NCI-H1694 treated with DMSO at 0.1 percent for 48 hours (cell line): ENCODE data around the gene DNAJC3.
"Not testable (repeated sequence)": the region's sequence is repeated elsewhere in the genome, so short reads cannot be mapped to it uniquely, and the experiment has no call there.

Experiments used
- DNase-seq: peaks from one replicate; lab custom pipeline; 2025; lab: John Stamatoyannopoulos, UW

Gene DNAJC3

DNA sequence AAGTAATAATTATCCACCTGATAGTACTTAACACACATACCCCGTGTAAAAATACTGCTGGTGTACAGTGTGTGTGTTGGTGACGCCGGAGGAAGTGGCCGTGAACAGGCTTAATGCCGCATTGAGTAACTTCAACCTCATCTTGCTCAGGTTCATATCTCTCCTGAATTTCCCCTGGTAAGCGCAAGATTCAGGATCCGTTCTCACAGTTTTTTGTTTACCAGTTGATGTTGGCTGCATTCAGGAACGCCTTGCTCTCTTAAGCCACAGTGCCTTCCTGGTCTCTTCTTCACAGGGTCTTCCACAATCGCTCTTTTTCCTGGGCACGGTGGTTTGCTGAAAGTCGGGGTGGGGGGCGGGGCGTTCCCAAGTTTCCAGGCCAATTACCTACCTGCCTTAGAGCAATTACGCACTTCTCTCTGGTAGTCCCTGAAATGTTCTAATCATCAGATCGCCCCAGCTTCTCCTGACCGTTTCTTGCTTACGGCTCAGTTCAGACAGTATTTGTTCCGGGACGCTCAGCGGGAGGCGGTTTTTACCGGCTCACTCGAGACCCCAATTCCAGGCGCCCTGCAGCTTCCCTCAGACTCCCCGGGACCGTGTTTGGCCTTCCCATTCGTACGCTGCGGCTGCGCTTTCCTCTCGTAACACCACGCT is 706 bp upstream of the DNAJC3 start:
- no peak for DNase-seq

DNA sequence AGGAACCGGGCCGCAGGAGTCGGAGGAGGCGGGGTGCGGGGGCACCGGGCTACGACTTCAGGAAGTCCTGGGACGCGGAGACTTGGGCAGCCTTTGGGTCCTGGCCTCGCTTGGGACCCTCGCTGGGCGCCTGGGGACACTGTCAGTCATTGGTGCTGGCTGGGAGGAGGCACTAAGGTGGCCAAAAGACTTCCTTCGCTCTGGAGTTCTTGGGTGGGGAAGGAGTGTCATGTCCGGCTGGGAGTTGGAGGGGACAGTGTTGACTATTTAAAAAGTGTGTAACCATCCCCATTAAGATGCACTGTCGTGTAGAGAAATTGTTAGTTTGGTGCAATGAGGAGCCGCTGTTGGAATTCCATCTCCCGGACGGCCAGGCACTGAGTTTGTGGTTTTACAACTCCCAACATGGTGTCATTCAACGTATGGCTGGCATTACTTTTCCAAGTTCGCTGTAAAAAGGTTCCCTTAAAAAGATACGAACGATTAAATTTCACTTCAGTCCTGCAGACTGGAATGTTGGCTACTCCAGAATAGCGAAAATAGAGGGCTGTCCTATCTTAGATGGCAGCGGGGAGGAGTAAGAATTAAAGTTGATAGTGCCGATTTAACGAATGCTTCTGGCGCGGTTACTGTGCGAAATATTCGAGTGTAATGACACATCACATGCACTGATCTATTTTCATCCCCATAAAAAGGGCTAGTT is 776 bp downstream of the DNAJC3 start:
- no peak for DNase-seq

GRCh38 chr13:95678967-95679366 is 2.0 kb downstream of the DNAJC3 start:
- DNase-seq = no peak

DNA sequence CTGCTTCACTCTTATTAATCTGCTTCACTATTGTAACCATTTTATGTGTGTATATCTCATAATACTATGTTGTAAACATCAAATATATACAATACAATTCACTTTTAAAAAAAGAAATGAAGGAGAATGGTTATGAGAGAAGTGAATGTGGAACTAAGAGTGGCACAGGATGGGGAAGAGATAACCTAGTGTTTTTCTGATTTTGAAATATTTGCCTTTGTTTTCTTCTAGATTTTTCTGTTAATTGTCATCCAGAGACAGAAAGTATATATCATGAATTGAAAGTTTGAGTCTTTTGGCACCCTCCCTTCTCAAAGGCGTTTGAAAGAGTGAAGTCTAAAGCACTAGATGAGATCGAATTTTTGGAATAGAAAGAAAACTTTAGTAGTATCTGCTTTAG is 2.8 kb downstream of the DNAJC3 start:
- no peak for DNase-seq

DNA sequence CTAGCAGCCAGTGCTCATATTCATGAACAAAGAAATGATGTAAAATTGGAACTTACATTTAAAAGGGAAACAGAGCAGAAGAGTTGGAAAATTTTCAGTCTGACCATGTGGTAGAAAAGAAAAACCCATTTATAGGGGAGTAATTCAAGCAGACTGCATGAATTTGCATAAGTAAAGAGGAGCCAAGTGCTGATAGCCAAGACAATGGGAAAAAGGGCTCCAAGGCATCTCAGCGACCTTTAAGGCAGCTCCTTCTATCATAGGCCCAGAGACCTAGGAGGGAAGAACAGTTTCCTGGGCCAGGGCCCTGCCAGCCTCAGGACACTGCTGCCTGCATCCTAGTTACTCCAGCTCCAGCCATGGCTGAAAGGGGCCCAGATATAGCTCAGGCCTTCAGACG is 7.5 kb downstream of the DNAJC3 start:
- no peak for DNase-seq

GRCh38 chr13:95684960-95685359 is 8.0 kb downstream of the DNAJC3 start:
- not testable (repeated sequence) for DNase-seq

- DNase-seq = no peak
Measured at GRCh38 chr13:95689582-95689926, 12.6 kb downstream of the DNAJC3 start.

- not testable (repeated sequence) for DNase-seq
Measured at GRCh38 chr13:95690986-95691385, 14.0 kb downstream of the DNAJC3 start.

- no peak for DNase-seq
Measured at GRCh38 chr13:95697052-95697680, 20.2 kb downstream of the DNAJC3 start.

DNA sequence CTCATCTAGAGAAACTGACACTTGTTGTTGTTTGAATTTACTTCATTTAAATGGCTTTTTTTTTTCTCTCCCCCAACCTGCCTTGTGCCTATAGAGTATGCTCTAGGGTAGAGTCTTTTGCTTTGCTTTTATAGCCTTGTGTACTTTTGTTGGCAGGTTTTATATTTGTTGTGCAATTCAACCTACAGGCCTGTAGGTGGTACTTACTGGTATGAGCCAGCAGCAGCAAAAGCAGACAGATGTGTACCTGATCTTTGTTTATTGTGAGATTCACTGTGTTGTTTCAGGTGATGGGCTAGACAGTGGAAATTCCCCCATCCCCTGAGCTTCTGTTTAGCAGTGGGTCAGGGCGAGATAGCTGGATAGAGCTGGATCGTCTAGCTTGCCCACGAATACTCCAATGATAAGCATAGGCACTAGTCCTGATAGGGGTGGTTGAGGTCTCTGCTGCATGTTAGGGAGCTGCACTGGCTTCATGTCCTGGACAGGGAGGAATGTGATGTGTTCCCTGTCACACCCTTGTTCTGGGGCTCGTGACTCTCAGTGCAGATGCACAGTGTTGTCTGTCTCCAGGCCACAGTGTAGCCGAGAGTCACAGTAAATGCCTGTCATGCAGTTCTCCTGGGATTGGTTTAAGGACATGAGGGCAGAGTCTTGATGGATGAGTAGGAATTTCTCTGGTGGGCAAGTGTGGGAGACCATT is 21.3 kb downstream of the DNAJC3 start:
- no peak for DNase-seq

DNA sequence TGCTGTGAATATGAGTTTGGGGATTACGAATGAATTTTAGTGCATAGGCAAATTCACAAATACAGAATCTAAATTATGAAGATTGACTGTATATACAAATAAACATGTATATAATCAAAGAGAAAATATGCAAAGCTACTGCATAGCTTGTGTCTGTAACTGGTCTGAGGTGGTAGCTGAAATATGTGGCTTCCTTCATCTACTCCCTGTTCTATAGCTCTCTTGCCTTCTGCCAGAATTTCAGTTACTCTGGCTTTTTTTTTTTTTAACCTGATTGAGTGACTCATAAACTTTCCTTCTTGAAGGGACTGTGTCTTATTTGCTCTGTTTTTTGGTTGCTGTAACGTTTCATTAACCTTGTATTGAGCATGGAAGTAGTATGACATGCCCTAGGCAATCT is 26.6 kb downstream of the DNAJC3 start:
- DNase-seq = no peak

DNA sequence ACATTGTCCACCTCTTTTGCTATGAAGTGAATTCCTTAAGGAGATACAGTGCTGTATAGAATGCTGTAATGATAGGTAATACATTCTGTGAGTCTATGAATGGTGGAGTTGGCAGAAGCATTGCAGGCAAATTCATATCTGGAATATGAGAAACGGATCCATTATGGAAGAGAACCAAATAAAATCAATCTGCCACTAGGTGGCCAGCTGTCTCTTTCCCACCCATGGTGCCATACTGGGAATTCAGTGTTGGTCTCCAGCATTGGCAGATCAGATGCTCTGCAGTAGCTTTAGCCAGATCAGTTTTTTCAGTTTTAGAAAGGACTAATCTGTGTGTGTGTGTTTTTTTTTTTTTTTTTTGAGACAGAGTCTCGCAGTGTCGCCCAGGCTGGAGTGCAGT is 27.6 kb downstream of the DNAJC3 start:
- peak; percentile 6 for DNase-seq

GRCh38 chr13:95706356-95706755 is 29.4 kb downstream of the DNAJC3 start:
- DNase-seq = no peak

DNA sequence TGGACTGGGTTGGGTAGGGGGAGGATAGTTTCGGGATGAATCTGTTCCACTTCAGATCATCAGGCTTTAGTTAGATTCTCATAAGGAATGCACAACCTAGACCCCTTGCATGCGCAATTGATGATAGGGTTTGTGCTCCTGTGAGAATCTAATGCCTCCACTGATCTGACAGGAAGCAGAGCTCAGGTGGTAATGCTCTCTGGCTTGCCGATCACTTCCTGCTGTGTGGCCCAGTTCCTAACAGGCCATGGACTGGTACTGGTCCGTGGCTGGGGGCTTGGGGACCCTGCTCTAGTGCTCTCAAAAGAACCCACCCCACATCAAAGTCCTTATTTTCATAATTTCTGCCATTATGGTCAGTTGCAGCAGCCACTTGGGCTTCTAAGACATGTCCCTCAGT is 30.1 kb downstream of the DNAJC3 start:
- DNase-seq = no peak

- DNase-seq = no peak
Measured at GRCh38 chr13:95707442-95708390, 30.8 kb downstream of the DNAJC3 start.

- DNase-seq = no peak
Measured at GRCh38 chr13:95708391-95708774, 31.4 kb downstream of the DNAJC3 start.

- DNase-seq = no peak
Measured at GRCh38 chr13:95708811-95709500, 32.0 kb downstream of the DNAJC3 start.

- no peak for DNase-seq
Measured at GRCh38 chr13:95710313-95710712, 33.4 kb downstream of the DNAJC3 start.

- DNase-seq = not testable (repeated sequence)
Measured at GRCh38 chr13:95712846-95713245, 35.9 kb downstream of the DNAJC3 start.

DNA sequence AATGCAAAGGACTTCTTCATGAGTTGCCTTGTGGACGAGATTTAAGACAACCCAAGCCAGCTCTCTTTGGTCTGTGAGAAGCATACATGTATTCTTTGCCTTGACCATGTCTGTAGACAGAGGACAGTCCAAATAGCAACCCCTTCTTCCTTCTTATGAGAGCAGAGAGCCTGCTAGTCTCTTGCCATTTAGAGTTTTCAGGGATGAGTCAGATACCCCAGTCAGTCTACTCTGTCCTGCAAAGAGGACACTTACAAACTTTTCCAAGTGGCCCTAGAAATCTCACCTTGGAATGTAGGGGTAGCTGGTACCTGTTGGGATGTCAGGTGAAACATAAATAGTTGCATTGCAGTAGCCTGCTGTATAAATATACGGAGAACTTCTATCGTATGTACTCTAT is 36.7 kb downstream of the DNAJC3 start:
- no peak for DNase-seq
